Measurements from ENCODE around the gene NECAP2.

Gene NECAP2

GRCh38 chr1:16440470-16441281 lies at the start of gene NECAP2:
Gene NECAP2, plus strand, starts transcription at chr1:16440724. Its CDS starts 38 bp downstream, at chr1:16440762.
- peak; percentile 97 for DNase-seq
- in situ Hi-C loops (cut with MboI; ENCODE audit: low pct_unique_long_range_greater_than_20kb, low sequenced_read_pairs): no loop called here

GRCh38 chr1:16391411-16391810 lies 49.1 kb upstream of the NECAP2 start:
- no peak for DNase-seq
- in situ Hi-C loops (cut with MboI; ENCODE audit: low pct_unique_long_range_greater_than_20kb, low sequenced_read_pairs): no loop called here

- in situ Hi-C loops (cut with MboI; ENCODE audit: low pct_unique_long_range_greater_than_20kb, low sequenced_read_pairs): no loop called here
- no peak for DNase-seq
Measured at GRCh38 chr1:16392740-16393569, 47.6 kb upstream of the NECAP2 start.

GRCh38 chr1:16393570-16394521 lies 46.7 kb upstream of the NECAP2 start:
- in situ Hi-C loops (cut with MboI; ENCODE audit: low pct_unique_long_range_greater_than_20kb, low sequenced_read_pairs): no loop called here
- DNase-seq: no peak

- DNase-seq: no peak
- in situ Hi-C loops (cut with MboI; ENCODE audit: low pct_unique_long_range_greater_than_20kb, low sequenced_read_pairs): no loop called here
Measured at GRCh38 chr1:16394977-16395376, 45.5 kb upstream of the NECAP2 start.

GRCh38 chr1:16396591-16396990 lies 43.9 kb upstream of the NECAP2 start:
- in situ Hi-C loops (cut with MboI; ENCODE audit: low pct_unique_long_range_greater_than_20kb, low sequenced_read_pairs): no loop called here
- DNase-seq: no peak

GRCh38 chr1:16397120-16397519 lies 43.4 kb upstream of the NECAP2 start:
- peak; percentile 66 for DNase-seq
- in situ Hi-C loops (cut with MboI; ENCODE audit: low pct_unique_long_range_greater_than_20kb, low sequenced_read_pairs): no loop called here

- DNase-seq: no peak
- in situ Hi-C loops (cut with MboI; ENCODE audit: low pct_unique_long_range_greater_than_20kb, low sequenced_read_pairs): no loop called here
Measured at GRCh38 chr1:16398371-16398953, 42.1 kb upstream of the NECAP2 start.

- no peak for DNase-seq
- in situ Hi-C loops (cut with MboI; ENCODE audit: low pct_unique_long_range_greater_than_20kb, low sequenced_read_pairs): no loop called here
Measured at GRCh38 chr1:16402742-16403141, 37.8 kb upstream of the NECAP2 start.

- no peak for DNase-seq
- in situ Hi-C loops (cut with MboI; ENCODE audit: low pct_unique_long_range_greater_than_20kb, low sequenced_read_pairs): no loop called here
Measured at GRCh38 chr1:16405441-16405840, 35.1 kb upstream of the NECAP2 start.

- DNase-seq: no peak
- in situ Hi-C loops (cut with MboI; ENCODE audit: low pct_unique_long_range_greater_than_20kb, low sequenced_read_pairs): no loop called here
Measured at GRCh38 chr1:16406868-16407267, 33.7 kb upstream of the NECAP2 start.

- in situ Hi-C loops (cut with MboI; ENCODE audit: low pct_unique_long_range_greater_than_20kb, low sequenced_read_pairs): no loop called here
- DNase-seq: no peak
Measured at GRCh38 chr1:16409536-16410152, 30.9 kb upstream of the NECAP2 start.

GRCh38 chr1:16410803-16411202 lies 29.7 kb upstream of the NECAP2 start:
- no peak for DNase-seq
- in situ Hi-C loops (cut with MboI; ENCODE audit: low pct_unique_long_range_greater_than_20kb, low sequenced_read_pairs): no loop called here

GRCh38 chr1:16413191-16413590 lies 27.3 kb upstream of the NECAP2 start:
- in situ Hi-C loops (cut with MboI; ENCODE audit: low pct_unique_long_range_greater_than_20kb, low sequenced_read_pairs): no loop called here
- no peak for DNase-seq

GRCh38 chr1:16418823-16419425 lies 21.6 kb upstream of the NECAP2 start:
- no peak for DNase-seq
- in situ Hi-C loops (cut with MboI; ENCODE audit: low pct_unique_long_range_greater_than_20kb, low sequenced_read_pairs): no loop called here

GRCh38 chr1:16420424-16421118 lies 20.0 kb upstream of the NECAP2 start:
- DNase-seq: no peak

GRCh38 chr1:16421201-16421600 lies 19.3 kb upstream of the NECAP2 start:
- DNase-seq: no peak
- in situ Hi-C loops (cut with MboI; ENCODE audit: low pct_unique_long_range_greater_than_20kb, low sequenced_read_pairs): no loop called here

More at GRCh38 chr1:16420424-16421118, 20.0 kb upstream of the NECAP2 start:
- in situ Hi-C loops (cut with MboI; ENCODE audit: low pct_unique_long_range_greater_than_20kb, low sequenced_read_pairs): no loop called here

- in situ Hi-C loops (cut with MboI; ENCODE audit: low pct_unique_long_range_greater_than_20kb, low sequenced_read_pairs): no loop called here
Measured at GRCh38 chr1:16422041-16422440, 18.5 kb upstream of the NECAP2 start.

More at GRCh38 chr1:16422041-16422440, 18.5 kb upstream of the NECAP2 start:
- DNase-seq: no peak
